ENCODE results near the gene PIERCE2. TPM values are rescaled to one million over a fixed set of nuclear protein-coding genes. Genes with fewer than 3 reads are reported as not detected.

PIERCE2 gene
- total and polyA plus RNA-seq, 2 of the 13 experiments (the other 11 are each of a cell fraction or from before 2014, with no cell fraction given): 0.09 TPM; not detected in 1

- TF ChIP-seq ATF7 (IDR thresholded peaks at IDR 0.05) (no peak), ATF7 (CRISPR knock-in tag; IDR thresholded peaks at IDR 0.05) (peak; percentile 65; the same call in 1 of the 2 replicates), ZNF17 (CRISPR knock-in tag; IDR thresholded peaks at IDR 0.05) (no peak), ZNF850 (CRISPR knock-in tag; conservative IDR thresholded peaks at IDR 0.05) (no peak), SNAPC5 (CRISPR knock-in tag; IDR thresholded peaks at IDR 0.05; ENCODE audit: borderline replicate concordance) (no peak), ZNF567 (CRISPR knock-in tag; IDR thresholded peaks at IDR 0.05; ENCODE audit: borderline replicate concordance) (peak; percentile 90; the same call in 1 of the 2 replicates), ZBTB10 (CRISPR knock-in tag; IDR thresholded peaks at IDR 0.05; ENCODE audit: borderline replicate concordance) (no peak), ZNF496 (CRISPR knock-in tag; IDR thresholded peaks at IDR 0.05; ENCODE audit: insufficient replicate concordance) (no peak), ZNF781 (CRISPR knock-in tag; IDR thresholded peaks at IDR 0.05; ENCODE audit: borderline replicate concordance, not compliant biosample characterization) (no peak), ESRRA (CRISPR knock-in tag; IDR thresholded peaks at IDR 0.05; ENCODE audit: low read depth) (peak; percentile 54; the same call in 1 of the 2 replicates), ZNF83 (CRISPR knock-in tag; IDR thresholded peaks at IDR 0.05; ENCODE audit: borderline replicate concordance) (no peak), ZBTB4 (CRISPR knock-in tag; IDR thresholded peaks at IDR 0.05; ENCODE audit: borderline replicate concordance) (no peak), CEBPZ (IDR thresholded peaks at IDR 0.05; ENCODE audit: low read length) (no peak), FOXO4 (CRISPR knock-in tag; conservative IDR thresholded peaks at IDR 0.05) (no peak)
Observed at GRCh38 chr15:55408012-55408928, at the start of gene PIERCE2, which contains the start of gene CCPG1 (continued).

Measured in HepG2 (cell line).